Endometrial microvascular endothelial cells (primary cell): ENCODE results near the gene EXOSC7. TPM values are rescaled to one million over a fixed set of nuclear protein-coding genes. Genes with fewer than 3 reads are reported as not detected.

ENCODE experiments used
- total RNA-seq: library from RNA; depleted of rRNA; stranded (reverse); fragments of >200 nt; gene quantifications from one replicate; pipeline ENCODE4 v1.2.3, GENCODE V29; 2015; ENCODE audit errors: inconsistent ontology term

Gene EXOSC7
- total RNA-seq, 1 donor from 2014 or later = 84.8 TPM

Other genes with a start within 250 kb of the EXOSC7 start
- gene ZNF501, start 246.6 kb upstream of the EXOSC7 start, total RNA-seq = 2.6 TPM
- 21.9 TPM for gene KIAA1143, start 214.6 kb upstream of the EXOSC7 start, total RNA-seq
- gene KIF15, start 214.4 kb upstream of the EXOSC7 start, total RNA-seq = 16.3 TPM
- 12.2 TPM for gene TMEM42, start 114.3 kb upstream of the EXOSC7 start, total RNA-seq
- 0.09 TPM for gene TGM4, start 101.6 kb upstream of the EXOSC7 start, total RNA-seq
- 76.5 TPM for gene ZDHHC3, start 70 bp upstream of the EXOSC7 start, total RNA-seq
- 0.56 TPM for gene CLEC3B, start 50.1 kb downstream of the EXOSC7 start, total RNA-seq
- 13.0 TPM for gene CDCP1, start 170.1 kb downstream of the EXOSC7 start, total RNA-seq